Measurements from ENCODE around the gene HECW1. TPM values are rescaled to one million over a fixed set of nuclear protein-coding genes. Genes with fewer than 3 reads are reported as not detected.

Gene HECW1
- total and polyA plus RNA-seq, 2 of the 13 experiments (the other 11 are each of a cell fraction or from before 2014, with no cell fraction given), result not detected

DNA sequence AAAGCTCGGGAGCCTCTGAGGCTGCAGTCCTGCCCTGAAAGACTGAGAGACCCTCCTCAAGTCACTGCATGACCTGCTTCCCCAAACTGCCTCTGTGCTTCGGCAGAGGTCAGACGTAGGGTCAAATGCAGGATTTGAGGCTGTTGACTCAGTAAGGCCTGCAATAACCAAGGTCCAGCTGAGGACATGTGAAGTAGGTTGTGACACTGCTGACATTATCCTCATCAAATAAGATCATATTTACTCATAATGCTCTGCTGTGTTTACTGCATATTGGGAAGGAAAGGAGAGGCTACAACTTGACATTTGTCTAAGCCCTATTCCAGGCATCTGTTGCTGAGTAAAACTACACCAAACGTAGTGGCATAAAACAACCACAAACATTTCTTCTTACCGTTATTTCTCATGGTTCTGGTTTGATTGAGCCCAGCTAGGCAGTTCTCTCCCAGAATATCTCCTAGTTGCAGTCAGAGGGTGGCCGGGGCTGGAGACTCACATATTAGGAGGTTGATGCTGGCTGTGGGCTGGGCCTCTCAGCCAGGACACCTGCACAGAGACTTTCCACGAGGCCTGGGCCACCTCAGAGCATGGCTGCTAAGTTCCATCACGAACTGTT lies 348.4 kb downstream of the HECW1 start (continued):
- TF ChIP-seq, protein P1, sequence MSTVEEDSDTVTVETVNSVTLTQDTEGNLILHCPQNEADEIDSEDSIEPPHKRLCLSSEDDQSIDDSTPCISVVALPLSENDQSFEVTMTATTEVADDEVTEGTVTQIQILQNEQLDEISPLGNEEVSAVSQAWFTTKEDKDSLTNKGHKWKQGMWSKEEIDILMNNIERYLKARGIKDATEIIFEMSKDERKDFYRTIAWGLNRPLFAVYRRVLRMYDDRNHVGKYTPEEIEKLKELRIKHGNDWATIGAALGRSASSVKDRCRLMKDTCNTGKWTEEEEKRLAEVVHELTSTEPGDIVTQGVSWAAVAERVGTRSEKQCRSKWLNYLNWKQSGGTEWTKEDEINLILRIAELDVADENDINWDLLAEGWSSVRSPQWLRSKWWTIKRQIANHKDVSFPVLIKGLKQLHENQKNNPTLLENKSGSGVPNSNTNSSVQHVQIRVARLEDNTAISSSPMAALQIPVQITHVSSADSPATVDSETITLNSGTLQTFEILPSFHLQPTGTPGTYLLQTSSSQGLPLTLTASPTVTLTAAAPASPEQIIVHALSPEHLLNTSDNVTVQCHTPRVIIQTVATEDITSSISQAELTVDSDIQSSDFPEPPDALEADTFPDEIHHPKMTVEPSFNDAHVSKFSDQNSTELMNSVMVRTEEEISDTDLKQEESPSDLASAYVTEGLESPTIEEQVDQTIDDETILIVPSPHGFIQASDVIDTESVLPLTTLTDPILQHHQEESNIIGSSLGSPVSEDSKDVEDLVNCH (CRISPR knock-in tag; IDR thresholded peaks at IDR 0.05), result no peak
- TF ChIP-seq, protein P2, sequence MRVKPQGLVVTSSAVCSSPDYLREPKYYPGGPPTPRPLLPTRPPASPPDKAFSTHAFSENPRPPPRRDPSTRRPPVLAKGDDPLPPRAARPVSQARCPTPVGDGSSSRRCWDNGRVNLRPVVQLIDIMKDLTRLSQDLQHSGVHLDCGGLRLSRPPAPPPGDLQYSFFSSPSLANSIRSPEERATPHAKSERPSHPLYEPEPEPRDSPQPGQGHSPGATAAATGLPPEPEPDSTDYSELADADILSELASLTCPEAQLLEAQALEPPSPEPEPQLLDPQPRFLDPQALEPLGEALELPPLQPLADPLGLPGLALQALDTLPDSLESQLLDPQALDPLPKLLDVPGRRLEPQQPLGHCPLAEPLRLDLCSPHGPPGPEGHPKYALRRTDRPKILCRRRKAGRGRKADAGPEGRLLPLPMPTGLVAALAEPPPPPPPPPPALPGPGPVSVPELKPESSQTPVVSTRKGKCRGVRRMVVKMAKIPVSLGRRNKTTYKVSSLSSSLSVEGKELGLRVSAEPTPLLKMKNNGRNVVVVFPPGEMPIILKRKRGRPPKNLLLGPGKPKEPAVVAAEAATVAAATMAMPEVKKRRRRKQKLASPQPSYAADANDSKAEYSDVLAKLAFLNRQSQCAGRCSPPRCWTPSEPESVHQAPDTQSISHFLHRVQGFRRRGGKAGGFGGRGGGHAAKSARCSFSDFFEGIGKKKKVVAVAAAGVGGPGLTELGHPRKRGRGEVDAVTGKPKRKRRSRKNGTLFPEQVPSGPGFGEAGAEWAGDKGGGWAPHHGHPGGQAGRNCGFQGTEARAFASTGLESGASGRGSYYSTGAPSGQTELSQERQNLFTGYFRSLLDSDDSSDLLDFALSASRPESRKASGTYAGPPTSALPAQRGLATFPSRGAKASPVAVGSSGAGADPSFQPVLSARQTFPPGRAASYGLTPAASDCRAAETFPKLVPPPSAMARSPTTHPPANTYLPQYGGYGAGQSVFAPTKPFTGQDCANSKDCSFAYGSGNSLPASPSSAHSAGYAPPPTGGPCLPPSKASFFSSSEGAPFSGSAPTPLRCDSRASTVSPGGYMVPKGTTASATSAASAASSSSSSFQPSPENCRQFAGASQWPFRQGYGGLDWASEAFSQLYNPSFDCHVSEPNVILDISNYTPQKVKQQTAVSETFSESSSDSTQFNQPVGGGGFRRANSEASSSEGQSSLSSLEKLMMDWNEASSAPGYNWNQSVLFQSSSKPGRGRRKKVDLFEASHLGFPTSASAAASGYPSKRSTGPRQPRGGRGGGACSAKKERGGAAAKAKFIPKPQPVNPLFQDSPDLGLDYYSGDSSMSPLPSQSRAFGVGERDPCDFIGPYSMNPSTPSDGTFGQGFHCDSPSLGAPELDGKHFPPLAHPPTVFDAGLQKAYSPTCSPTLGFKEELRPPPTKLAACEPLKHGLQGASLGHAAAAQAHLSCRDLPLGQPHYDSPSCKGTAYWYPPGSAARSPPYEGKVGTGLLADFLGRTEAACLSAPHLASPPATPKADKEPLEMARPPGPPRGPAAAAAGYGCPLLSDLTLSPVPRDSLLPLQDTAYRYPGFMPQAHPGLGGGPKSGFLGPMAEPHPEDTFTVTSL (CRISPR knock-in tag; IDR thresholded peaks at IDR 0.05; ENCODE audit: borderline replicate concordance), result peak; percentile 55; the same call in 1 of the 2 replicates
- TF ChIP-seq ZMYM3 (CRISPR knock-in tag; IDR thresholded peaks at IDR 0.05) (no peak; the same call in 1 of the 2 replicates), ZMYM2 (CRISPR knock-in tag; IDR thresholded peaks at IDR 0.05) (no peak), EHMT2 (IDR thresholded peaks at IDR 0.05; ENCODE audit: borderline replicate concordance, low read depth, low read length) (no peak), CBX2 (IDR thresholded peaks at IDR 0.05; ENCODE audit: low read depth, low read length) (no peak), CBX2 (CRISPR knock-in tag; IDR thresholded peaks at IDR 0.05; ENCODE audit: low read depth) (no peak), CHCHD3 (CRISPR knock-in tag; IDR thresholded peaks at IDR 0.05) (no peak), CEBPG (CRISPR knock-in tag; IDR thresholded peaks at IDR 0.05) (peak; percentile 59; the same call in 1 of the 2 replicates), MYPOP (CRISPR knock-in tag; IDR thresholded peaks at IDR 0.05) (no peak), MAX (IDR thresholded peaks at IDR 0.05) (0 out of 2 replicates have a peak, but pooled peaks have one; percentile 18), ZNF292 (CRISPR knock-in tag; IDR thresholded peaks at IDR 0.05; ENCODE audit: borderline replicate concordance, low read depth) (peak; percentile 46; the same call in 1 of the 2 replicates), RELA (CRISPR knock-in tag; IDR thresholded peaks at IDR 0.05) (no peak), MTF1 (CRISPR knock-in tag; IDR thresholded peaks at IDR 0.05) (no peak), HNF4A (CRISPR knock-in tag; IDR thresholded peaks at IDR 0.05) (peak; percentile 74)
- TF ChIP-seq, protein P3, sequence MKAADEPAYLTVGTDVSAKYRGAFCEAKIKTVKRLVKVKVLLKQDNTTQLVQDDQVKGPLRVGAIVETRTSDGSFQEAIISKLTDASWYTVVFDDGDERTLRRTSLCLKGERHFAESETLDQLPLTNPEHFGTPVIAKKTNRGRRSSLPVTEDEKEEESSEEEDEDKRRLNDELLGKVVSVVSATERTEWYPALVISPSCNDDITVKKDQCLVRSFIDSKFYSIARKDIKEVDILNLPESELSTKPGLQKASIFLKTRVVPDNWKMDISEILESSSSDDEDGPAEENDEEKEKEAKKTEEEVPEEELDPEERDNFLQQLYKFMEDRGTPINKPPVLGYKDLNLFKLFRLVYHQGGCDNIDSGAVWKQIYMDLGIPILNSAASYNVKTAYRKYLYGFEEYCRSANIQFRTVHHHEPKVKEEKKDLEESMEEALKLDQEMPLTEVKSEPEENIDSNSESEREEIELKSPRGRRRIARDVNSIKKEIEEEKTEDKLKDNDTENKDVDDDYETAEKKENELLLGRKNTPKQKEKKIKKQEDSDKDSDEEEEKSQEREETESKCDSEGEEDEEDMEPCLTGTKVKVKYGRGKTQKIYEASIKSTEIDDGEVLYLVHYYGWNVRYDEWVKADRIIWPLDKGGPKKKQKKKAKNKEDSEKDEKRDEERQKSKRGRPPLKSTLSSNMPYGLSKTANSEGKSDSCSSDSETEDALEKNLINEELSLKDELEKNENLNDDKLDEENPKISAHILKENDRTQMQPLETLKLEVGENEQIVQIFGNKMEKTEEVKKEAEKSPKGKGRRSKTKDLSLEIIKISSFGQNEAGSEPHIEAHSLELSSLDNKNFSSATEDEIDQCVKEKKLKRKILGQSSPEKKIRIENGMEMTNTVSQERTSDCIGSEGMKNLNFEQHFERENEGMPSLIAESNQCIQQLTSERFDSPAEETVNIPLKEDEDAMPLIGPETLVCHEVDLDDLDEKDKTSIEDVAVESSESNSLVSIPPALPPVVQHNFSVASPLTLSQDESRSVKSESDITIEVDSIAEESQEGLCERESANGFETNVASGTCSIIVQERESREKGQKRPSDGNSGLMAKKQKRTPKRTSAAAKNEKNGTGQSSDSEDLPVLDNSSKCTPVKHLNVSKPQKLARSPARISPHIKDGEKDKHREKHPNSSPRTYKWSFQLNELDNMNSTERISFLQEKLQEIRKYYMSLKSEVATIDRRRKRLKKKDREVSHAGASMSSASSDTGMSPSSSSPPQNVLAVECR (CRISPR knock-in tag; IDR thresholded peaks at IDR 0.05; ENCODE audit: borderline replicate concordance), result peak; percentile 23; the same call in 1 of the 2 replicates

All from HepG2 (cell line).